ENCODE results near the gene LASP1. TPM values are rescaled to one million over a fixed set of nuclear protein-coding genes. Genes with fewer than 3 reads are reported as not detected.
A peak's percentile ranks its signal among the peaks of the same experiment; 100 is the strongest.

Gene LASP1
- total RNA-seq, 4 donors from 2014 or later = 44.3 to 66.0 (median 51.9) TPM

GRCh38 chr17:38898812-38899348 lies 29.0 kb downstream of the LASP1 start:
- intact Hi-C loops (cut with DNase I) = no loop called here
- peak overlapping the region in 1 of 4 donors; percentile 27 for H3K4me3 ChIP-seq
- H3K4me1 ChIP-seq = peaks cover 35 to 81% (median 56%) of the 10 kb centered on the region in 3 donors
- no peaks in the 10 kb centered on the region for H3K9me3 ChIP-seq
- peak overlapping the region; percentile 38 to 78 (median 70) for H3K27ac ChIP-seq
- H3K36me3 ChIP-seq = peaks cover 10 to 99% (median 17%) of the 10 kb centered on the region in 3 donors
- 60% methylated on average over 4 to 6 of the region's 11 CpGs for WGBS, 2 donors
- H3K27me3 ChIP-seq = no peaks in the 10 kb centered on the region
- DNase-seq = no peak
- TF ChIP-seq, protein P1, sequence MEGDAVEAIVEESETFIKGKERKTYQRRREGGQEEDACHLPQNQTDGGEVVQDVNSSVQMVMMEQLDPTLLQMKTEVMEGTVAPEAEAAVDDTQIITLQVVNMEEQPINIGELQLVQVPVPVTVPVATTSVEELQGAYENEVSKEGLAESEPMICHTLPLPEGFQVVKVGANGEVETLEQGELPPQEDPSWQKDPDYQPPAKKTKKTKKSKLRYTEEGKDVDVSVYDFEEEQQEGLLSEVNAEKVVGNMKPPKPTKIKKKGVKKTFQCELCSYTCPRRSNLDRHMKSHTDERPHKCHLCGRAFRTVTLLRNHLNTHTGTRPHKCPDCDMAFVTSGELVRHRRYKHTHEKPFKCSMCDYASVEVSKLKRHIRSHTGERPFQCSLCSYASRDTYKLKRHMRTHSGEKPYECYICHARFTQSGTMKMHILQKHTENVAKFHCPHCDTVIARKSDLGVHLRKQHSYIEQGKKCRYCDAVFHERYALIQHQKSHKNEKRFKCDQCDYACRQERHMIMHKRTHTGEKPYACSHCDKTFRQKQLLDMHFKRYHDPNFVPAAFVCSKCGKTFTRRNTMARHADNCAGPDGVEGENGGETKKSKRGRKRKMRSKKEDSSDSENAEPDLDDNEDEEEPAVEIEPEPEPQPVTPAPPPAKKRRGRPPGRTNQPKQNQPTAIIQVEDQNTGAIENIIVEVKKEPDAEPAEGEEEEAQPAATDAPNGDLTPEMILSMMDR (IDR thresholded peaks at IDR 0.05) = no peak
- TF ChIP-seq POLR2A (IDR thresholded peaks at IDR 0.05) = no peak

DNA sequence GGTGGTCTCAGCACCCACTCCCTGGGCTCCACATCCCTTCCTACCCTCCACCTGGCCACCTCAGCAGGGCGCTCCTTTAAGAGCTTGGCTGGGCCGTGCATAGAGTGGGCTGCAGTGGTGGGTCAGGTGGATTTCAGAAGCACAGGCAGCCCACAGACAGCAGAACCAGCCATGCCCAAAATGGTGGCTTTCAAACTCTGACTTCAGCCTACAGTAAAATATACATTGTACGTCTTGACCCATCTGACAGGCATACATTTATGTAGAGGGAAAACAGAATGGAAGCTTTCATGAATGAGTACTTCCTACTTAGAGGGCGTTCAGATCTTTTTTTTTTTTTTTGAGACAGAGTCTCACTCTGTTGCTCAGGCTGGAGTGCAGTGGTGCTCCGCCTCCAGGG lies 29.6 kb downstream of the LASP1 start:
- peaks cover 35 to 76% (median 52%) of the 10 kb centered on the region in 3 donors for H3K4me1 ChIP-seq
- no peaks in the 10 kb centered on the region for H3K27me3 ChIP-seq
- no peaks in the 10 kb centered on the region for H3K9me3 ChIP-seq
- TF ChIP-seq, protein P1 (IDR thresholded peaks at IDR 0.05) = no peak
- TF ChIP-seq POLR2A (IDR thresholded peaks at IDR 0.05) = no peak
- intact Hi-C loops (cut with DNase I) = no loop called here
- H3K4me3 ChIP-seq = no peak overlapping the region
- peaks cover 10 to 99% (median 17%) of the 10 kb centered on the region in 3 donors for H3K36me3 ChIP-seq
- DNase-seq = no peak
- WGBS, 2 donors = 57 to 88% methylated on average over 3 to 4 of the region's 5 CpGs
- H3K27ac ChIP-seq = peak overlapping the region; percentile 38 to 78 (median 70)

GRCh38 chr17:38900978-38901656 lies 31.3 kb downstream of the LASP1 start:
- H3K4me1 ChIP-seq = peaks cover 35 to 68% (median 52%) of the 10 kb centered on the region in 3 donors
- TF ChIP-seq, protein P1 (IDR thresholded peaks at IDR 0.05) = no peak
- no peak for TF ChIP-seq POLR2A (IDR thresholded peaks at IDR 0.05)
- peak overlapping the region; percentile 19 to 66 (median 53) for H3K27ac ChIP-seq
- H3K36me3 ChIP-seq = peaks cover 10 to 99% (median 17%) of the 10 kb centered on the region in 3 donors
- no peaks in the 10 kb centered on the region for H3K27me3 ChIP-seq
- no peaks in the 10 kb centered on the region for H3K9me3 ChIP-seq
- peak overlapping the region in 1 of 4 donors; percentile 7 for H3K4me3 ChIP-seq
- no peak for DNase-seq
- intact Hi-C loops (cut with DNase I) = no loop called here
- 37 to 51% methylated on average over 7 to 10 of the region's 10 CpGs for WGBS, 2 donors

DNA sequence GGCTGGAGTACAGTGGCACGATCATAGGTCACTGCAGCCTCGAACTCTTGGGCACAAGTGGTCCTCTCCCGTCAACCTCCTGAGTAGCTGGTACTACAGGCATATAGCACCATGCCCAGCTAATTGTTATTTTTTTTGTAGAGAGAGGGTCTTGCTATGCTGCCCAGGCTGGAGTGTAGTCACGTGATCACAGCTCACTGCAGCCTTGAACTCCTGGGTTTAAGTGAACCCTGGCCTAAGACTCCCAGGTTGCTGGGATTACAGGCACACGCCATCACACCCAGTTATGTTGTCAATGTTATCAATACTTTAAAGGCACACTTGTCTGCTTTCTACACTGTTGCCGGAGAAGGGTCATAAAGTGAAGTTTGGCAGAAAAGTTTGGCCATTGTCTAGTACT lies 33.5 kb downstream of the LASP1 start:
- Histone ChIP-seq H3K9me3 (no peaks in the 10 kb centered on the region), H3K4me3 (no peak overlapping the region), H3K27ac (no peak overlapping the region), H3K4me1 (peaks cover 28 to 68% (median 48%) of the 10 kb centered on the region in 3 donors), H3K27me3 (no peaks in the 10 kb centered on the region), H3K36me3 (peaks cover 10 to 94% (median 19%) of the 10 kb centered on the region in 3 donors)
- intact Hi-C loops (cut with DNase I) = no loop called here
- TF ChIP-seq, protein P1 (IDR thresholded peaks at IDR 0.05) = no peak
- TF ChIP-seq POLR2A (IDR thresholded peaks at IDR 0.05) = no peak
- WGBS, 2 donors = 98% methylated on average over 6 of the region's 6 CpGs
- DNase-seq = no peak

- intact Hi-C loops (cut with DNase I) = no loop called here
- no peak overlapping the region for H3K27ac ChIP-seq
- peaks cover 0 to 85% (median 5%) of the 10 kb centered on the region in 3 donors for H3K36me3 ChIP-seq
- TF ChIP-seq, protein P1 (IDR thresholded peaks at IDR 0.05) = no peak
- no peak for DNase-seq
- no peaks in the 10 kb centered on the region for H3K27me3 ChIP-seq
- WGBS, 2 donors = 94 to 100% methylated on average over 1 to 3 of the region's 3 CpGs
- H3K9me3 ChIP-seq = no peaks in the 10 kb centered on the region
- no peak overlapping the region for H3K4me3 ChIP-seq
- peaks cover 31 to 68% (median 43%) of the 10 kb centered on the region in 3 donors for H3K4me1 ChIP-seq
Observed at GRCh38 chr17:38904892-38905291, 35.0 kb downstream of the LASP1 start.

Data from esophagus squamous epithelium (tissue), 5 donors.